HEK293T (cell line): Measurements from ENCODE around the gene CYP2D6.

Experiments
- BHLHE40 ChIP-seq: fragments of 450-650 bp; IDR thresholded peaks from 2 replicates; pipeline ENCODE4 v1.6.1; 2016; ENCODE audit warnings: mild to moderate bottlenecking, moderate library complexity, borderline replicate concordance
- CTBP1 ChIP-seq: fragments of 450-650 bp; IDR thresholded peaks from 2 replicates; pipeline ENCODE4 v1.6.1; 2016; ENCODE audit warnings: borderline replicate concordance
- FOXA1 ChIP-seq: fragments of 450-650 bp; IDR thresholded peaks from 2 replicates; pipeline ENCODE4 v1.6.1; 2016; ENCODE audit warnings: mild to moderate bottlenecking
- FOXM1 ChIP-seq: fragments of 450-650 bp; IDR thresholded peaks from 2 replicates; pipeline ENCODE4 v1.6.1; 2017; ENCODE audit warnings: mild to moderate bottlenecking, borderline replicate concordance
- HDGF ChIP-seq: fragments of 450-650 bp; IDR thresholded peaks from 2 replicates; pipeline ENCODE4 v1.6.1; 2017; ENCODE audit warnings: antibody characterized with exemption, borderline replicate concordance
- SP1 ChIP-seq: fragments of 450-650 bp; IDR thresholded peaks from 2 replicates; pipeline ENCODE4 v1.6.1; 2017
- SUZ12 ChIP-seq: fragments of 450-650 bp; IDR thresholded peaks from 2 replicates; pipeline ENCODE4 v1.6.1; 2016; ENCODE audit warnings: mild to moderate bottlenecking
- TARDBP ChIP-seq: fragments of 450-650 bp; IDR thresholded peaks from 2 replicates; pipeline ENCODE4 v1.6.1; 2016
- TF ChIP-seq, protein P1 (sequence below): fragments of 450-650 bp; IDR thresholded peaks from 2 replicates; pipeline ENCODE4 v1.6.1; 2016

GRCh38 chr22:42080287-42080686 lies 50.3 kb downstream of the CYP2D6 start:
- TF ChIP-seq SP1 (no peak), HDGF (no peak), TARDBP (no peak), FOXM1 (no peak), BHLHE40 (no peak), CTBP1 (no peak), SUZ12 (no peak), FOXA1 (no peak)
- TF ChIP-seq, protein P1, sequence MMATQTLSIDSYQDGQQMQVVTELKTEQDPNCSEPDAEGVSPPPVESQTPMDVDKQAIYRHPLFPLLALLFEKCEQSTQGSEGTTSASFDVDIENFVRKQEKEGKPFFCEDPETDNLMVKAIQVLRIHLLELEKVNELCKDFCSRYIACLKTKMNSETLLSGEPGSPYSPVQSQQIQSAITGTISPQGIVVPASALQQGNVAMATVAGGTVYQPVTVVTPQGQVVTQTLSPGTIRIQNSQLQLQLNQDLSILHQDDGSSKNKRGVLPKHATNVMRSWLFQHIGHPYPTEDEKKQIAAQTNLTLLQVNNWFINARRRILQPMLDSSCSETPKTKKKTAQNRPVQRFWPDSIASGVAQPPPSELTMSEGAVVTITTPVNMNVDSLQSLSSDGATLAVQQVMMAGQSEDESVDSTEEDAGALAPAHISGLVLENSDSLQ, result no peak
